ENCODE measurements around the gene OLIG1.

The OLIG1 gene

GRCh38 chr21:33088384-33088783, 18.4 kb downstream of the OLIG1 start:
- no peak for TF ChIP-seq CTCF (IDR thresholded peaks at IDR 0.05; ENCODE audit: insufficient read depth, low read length, missing control alignments)
- no peak for DNase-seq (ENCODE audit: low read depth, low spot score)
- no peak overlapping the region for H3K4me3 ChIP-seq (ENCODE audit: low read depth, low read length)
- POLR2A ChIA-PET: no interaction called here
- CTCF ChIA-PET: no interaction called here

GRCh38 chr21:33089395-33090119, 19.6 kb downstream of the OLIG1 start:
- no peak for DNase-seq (ENCODE audit: low read depth, low spot score)
- ChIA-PET POLR2A (no interaction called here), CTCF (no interaction called here)

GRCh38 chr21:33096426-33096825, 26.5 kb downstream of the OLIG1 start:
- ChIA-PET POLR2A (no interaction called here), CTCF (no interaction called here)
- no peak overlapping the region for H3K4me3 ChIP-seq (ENCODE audit: low read depth, low read length)
- no peak for DNase-seq (ENCODE audit: low read depth, low spot score)
- no peak for TF ChIP-seq CTCF (IDR thresholded peaks at IDR 0.05; ENCODE audit: insufficient read depth, low read length, missing control alignments)

More at GRCh38 chr21:33089395-33090119, 19.6 kb downstream of the OLIG1 start:
- TF ChIP-seq CTCF (IDR thresholded peaks at IDR 0.05; ENCODE audit: insufficient read depth, low read length, missing control alignments): no peak
- no peak overlapping the region for H3K4me3 ChIP-seq (ENCODE audit: low read depth, low read length)

- ChIA-PET POLR2A (no interaction called here), CTCF (no interaction called here)
- no peak for DNase-seq (ENCODE audit: low read depth, low spot score)
- no peak for TF ChIP-seq CTCF (IDR thresholded peaks at IDR 0.05; ENCODE audit: insufficient read depth, low read length, missing control alignments)
- H3K4me3 ChIP-seq (ENCODE audit: low read depth, low read length): no peak overlapping the region
These were observed 29.2 kb downstream of the OLIG1 start for GRCh38 chr21:33099131-33099530.

GRCh38 chr21:33101300-33101911, 31.5 kb downstream of the OLIG1 start:
- H3K4me3 ChIP-seq (ENCODE audit: low read depth, low read length): no peak overlapping the region
- TF ChIP-seq CTCF (IDR thresholded peaks at IDR 0.05; ENCODE audit: insufficient read depth, low read length, missing control alignments): no peak
- no peak for DNase-seq (ENCODE audit: low read depth, low spot score)
- ChIA-PET POLR2A (interaction anchor here (0.7 kb wide), 1 partner anchor 377 kb away, joined by 3 read pairs; no protein-coding TSS in a partner anchor), CTCF (interaction anchor here (0.6 kb wide), 1 partner anchor 28 kb away, joined by 3 read pairs; no protein-coding TSS in a partner anchor)

GRCh38 chr21:33105088-33105487, 35.1 kb downstream of the OLIG1 start:
- no peak overlapping the region for H3K4me3 ChIP-seq (ENCODE audit: low read depth, low read length)
- DNase-seq (ENCODE audit: low read depth, low spot score): no peak
- CTCF ChIA-PET: no interaction called here
- TF ChIP-seq CTCF (IDR thresholded peaks at IDR 0.05; ENCODE audit: insufficient read depth, low read length, missing control alignments): no peak
- POLR2A ChIA-PET: no interaction called here

Data from AG04449 (cell line).